CD14-positive monocyte (primary cell): ENCODE measurements around the gene TPK1. TPM values are rescaled to one million over a fixed set of nuclear protein-coding genes. Genes with fewer than 3 reads are reported as not detected.

ENCODE experiments used
- DNase-seq, 3 donors: peaks; one replicate each; pipeline ENCODE4 v3.0.0-alpha.2; 2011 to 2022
- H2AFZ ChIP-seq: 2 replicates; pipeline ENCODE4 v1.6.0; 2012; ENCODE audit warnings: mild to moderate bottlenecking, low read depth, low read length, inconsistent platforms; ENCODE audit not compliant: insufficient read depth, poor library complexity, severe bottlenecking
- H3K27ac ChIP-seq, 2 donors: 1 replicate in 1 of 2; 2 replicates in 1 of 2; pipeline ENCODE4 v1.5.1; 2012 to 2013; ENCODE audit warnings: low read length in 2 of 2, control low read depth in 1 of 2, inconsistent platforms in 1 of 2, low read depth in 1 of 2, mild to moderate bottlenecking in 1 of 2
- H3K27me3 ChIP-seq, 2 donors: one replicate each; pipeline versions ENCODE4 v1.6.0 to v1.6.1; 2011 to 2013; ENCODE audit warnings: low read length in 2 of 2; ENCODE audit not compliant: control insufficient read depth in 2 of 2, insufficient read depth in 2 of 2
- H3K36me3 ChIP-seq, 2 donors: replicated peaks in 1 of 2; 1 replicate in 1 of 2; 2 replicates in 1 of 2; pipeline versions ENCODE4 v1.5.1 to v1.6.1; 2012 to 2013; ENCODE audit warnings: low read length in 2 of 2, control low read depth in 1 of 2, inconsistent platforms in 1 of 2, mild to moderate bottlenecking in 1 of 2; ENCODE audit not compliant: insufficient read depth in 2 of 2, control insufficient read depth in 1 of 2
- H3K4me1 ChIP-seq, 2 donors: 1 replicate in 1 of 2; 2 replicates in 1 of 2; pipeline versions ENCODE4 v1.5.1 to v1.6.1; 2012 to 2013; ENCODE audit warnings: low read length in 2 of 2, control low read depth in 1 of 2, inconsistent platforms in 1 of 2, mild to moderate bottlenecking in 1 of 2, moderate library complexity in 1 of 2; ENCODE audit not compliant: insufficient read depth in 2 of 2, control insufficient read depth in 1 of 2
- H3K4me2 ChIP-seq: replicated peaks from 2 replicates; pipeline ENCODE3; 2012; ENCODE audit warnings: low read length, moderate library complexity, mild to moderate bottlenecking; ENCODE audit not compliant: poor library complexity, severe bottlenecking; ENCODE audit errors: extremely low read depth
- H3K4me3 ChIP-seq, 3 experiments: fragments of 200-600 bp in 1 of 3; sonication (generic) in 1 of 3; replicated peaks in 1 of 3; 1 replicate in 2 of 3; 2 replicates in 1 of 3; pipeline ENCODE4 v1.5.1; 2011 to 2013; ENCODE audit warnings: low read length in 3 of 3, mild to moderate bottlenecking in 3 of 3, control low read depth in 2 of 3, low read depth in 2 of 3, inconsistent platforms in 1 of 3, moderate library complexity in 1 of 3
- H3K79me2 ChIP-seq: 2 replicates; pipeline ENCODE4 v1.6.0; 2012; ENCODE audit warnings: mild to moderate bottlenecking, control low read depth, inconsistent platforms, low read length, moderate library complexity; ENCODE audit not compliant: insufficient read depth
- H3K9ac ChIP-seq: 2 replicates; pipeline ENCODE4 v1.6.0; 2017; ENCODE audit warnings: low read length, mild to moderate bottlenecking; ENCODE audit not compliant: insufficient read depth, poor library complexity, severe bottlenecking
- H3K9me3 ChIP-seq, 2 donors: replicated peaks in 1 of 2; 1 replicate in 1 of 2; 2 replicates in 1 of 2; pipeline versions ENCODE4 v1.5.1 to v1.6.1; 2012 to 2013; ENCODE audit warnings: low read length in 2 of 2, control low read depth in 1 of 2; ENCODE audit not compliant: control insufficient read depth in 1 of 2, insufficient read depth in 1 of 2
- H4K20me1 ChIP-seq: 2 replicates; pipeline ENCODE4 v1.6.0; 2012; ENCODE audit warnings: mild to moderate bottlenecking, low read length, control low read depth, moderate library complexity; ENCODE audit not compliant: insufficient read depth
- H3K27ac Mint-ChIP-seq, 7 donors: one replicate each; pipeline ENCODE4 v1.8.0; 2020; ENCODE audit warnings: mild to moderate bottlenecking in 7 of 7, mixed read lengths in 7 of 7, moderate library complexity in 6 of 7, inconsistent platforms in 2 of 7
- H3K27me3 Mint-ChIP-seq, 3 donors: one replicate each; pipeline ENCODE4 v1.8.0; 2021 to 2022; ENCODE audit warnings: low read depth in 3 of 3, mild to moderate bottlenecking in 3 of 3, mixed read lengths in 3 of 3, moderate library complexity in 3 of 3, inconsistent platforms in 1 of 3
- H3K36me3 Mint-ChIP-seq, 2 donors: one replicate each; pipeline ENCODE4 v1.8.0; 2020; ENCODE audit warnings: mixed read lengths in 2 of 2, inconsistent platforms in 1 of 2, mild to moderate bottlenecking in 1 of 2
- H3K4me1 Mint-ChIP-seq: one replicate; pipeline ENCODE4 v1.8.0; 2020; ENCODE audit warnings: mild to moderate bottlenecking, mixed read lengths
- H3K4me3 Mint-ChIP-seq, 2 donors: one replicate each; pipeline ENCODE4 v1.8.0; 2020; ENCODE audit warnings: mild to moderate bottlenecking in 2 of 2, mixed read lengths in 2 of 2, moderate library complexity in 1 of 2
- H3K9me3 Mint-ChIP-seq, 7 donors: one replicate each; pipeline ENCODE4 v1.8.0; 2020 to 2022; ENCODE audit warnings: mixed read lengths in 7 of 7, mild to moderate bottlenecking in 6 of 7, moderate library complexity in 6 of 7, inconsistent platforms in 2 of 7
- CTCF ChIP-seq: fragments of 200-600 bp; IDR thresholded peaks from one replicate; pipeline ENCODE4 v1.8.0; 2022; ENCODE audit warnings: antibody characterized with exemption, mild to moderate bottlenecking
- WGBS: methylation state at CpG from one replicate; pipeline ENCODE4 v1.1.5; 2013; ENCODE audit warnings: missing lambda C conversion rate; ENCODE audit not compliant: insufficient coverage; 5-methylcytosine and 5-hydroxymethylcytosine counted together
- intact Hi-C, 2 donors: fragments of 100-400 bp; cut with micrococcal nuclease; formaldehyde crosslinking; loops; one replicate each; pipeline versions ENCODE4 v1.15.0 to v1.15.1; 2023
- polyA plus RNA-seq, 3 donors: library from polyadenylated mRNA; depleted of rRNA in 1 of 3; unstranded in 2 of 3; stranded (reverse) in 1 of 3; fragments of 300-500 nt in 2 of 3; fragments of >200 nt in 1 of 3; fragmentation: Illumina TruSeq in 2 of 3; gene quantifications; 1 replicate in 2 of 3; 2 replicates in 1 of 3; pipeline ENCODE4 v1.2.3, GENCODE V29; 2012 to 2021

TPK1 gene
- polyA plus RNA-seq, 3 donors: 18.9 to 33.8 (median 33.1) TPM

GRCh38 chr7:144738708-144739314, 97.0 kb downstream of the TPK1 start:
- no peak overlapping the region for H3K9ac ChIP-seq
- DNase-seq: peak in 2 of 3 donors; percentile 4 to 17
- no peaks in the 10 kb centered on the region for H3K79me2 ChIP-seq
- H3K4me3 ChIP-seq: no peak overlapping the region
- no peak overlapping the region for H3K4me2 ChIP-seq
- Mint-ChIP-seq H3K4me1 (peaks cover 4% of the 10 kb centered on the region), H3K4me3 (no peak overlapping the region), H3K36me3 (peaks cover 0 to 3% of the 10 kb centered on the region in 2 donors), H3K9me3 (peaks cover 0 to 7% (median 0%) of the 10 kb centered on the region in 7 donors), H3K27me3 (peaks cover 0 to 1% (median 0%) of the 10 kb centered on the region in 3 donors), H3K27ac (no peak overlapping the region)
- intact Hi-C loops: no loop called here
- H3K9me3 ChIP-seq: no peaks in the 10 kb centered on the region
- WGBS: 53% methylated on average over 3 of the region's 5 CpGs
- H3K27ac ChIP-seq: no peak overlapping the region
- H2AFZ ChIP-seq: no peak overlapping the region
- TF ChIP-seq CTCF: peak; percentile 64
- H3K36me3 ChIP-seq: no peaks in the 10 kb centered on the region
- H4K20me1 ChIP-seq: no peaks in the 10 kb centered on the region
- H3K4me1 ChIP-seq: no peaks in the 10 kb centered on the region
- no peaks in the 10 kb centered on the region for H3K27me3 ChIP-seq

- no peak for DNase-seq
- TF ChIP-seq CTCF: no peak
- Mint-ChIP-seq H3K4me3 (no peak overlapping the region), H3K27me3 (peaks cover 0 to 1% (median 0%) of the 10 kb centered on the region in 3 donors), H3K9me3 (peaks cover 0 to 2% (median 0%) of the 10 kb centered on the region in 7 donors), H3K36me3 (peaks cover 0 to 3% of the 10 kb centered on the region in 2 donors), H3K27ac (no peak overlapping the region), H3K4me1 (peaks cover 4% of the 10 kb centered on the region)
- H2AFZ ChIP-seq: no peak overlapping the region
- intact Hi-C loops: no loop called here
- no peak overlapping the region for H3K4me2 ChIP-seq
- no peak overlapping the region for H3K27ac ChIP-seq
- no peak overlapping the region for H3K4me3 ChIP-seq
- H3K4me1 ChIP-seq: no peaks in the 10 kb centered on the region
- no peak overlapping the region for H3K9ac ChIP-seq
- no peaks in the 10 kb centered on the region for H4K20me1 ChIP-seq
- no CpG with 5 or more reads among the region's 3 CpGs for WGBS
- H3K27me3 ChIP-seq: no peaks in the 10 kb centered on the region
- H3K79me2 ChIP-seq: no peaks in the 10 kb centered on the region
- no peaks in the 10 kb centered on the region for H3K36me3 ChIP-seq
- H3K9me3 ChIP-seq: no peaks in the 10 kb centered on the region
Measured at GRCh38 chr7:144738146-144738545, 97.7 kb downstream of the TPK1 start.
